K562 (cell line): Measurements from ENCODE around the gene ATXN1. TPM values are rescaled to one million over a fixed set of nuclear protein-coding genes. Genes with fewer than 3 reads are reported as not detected.

ENCODE experiments used
- ATAC-seq: fragments of 200-7000 bp; cut with Tn5 transposase; 3 replicates; pipeline ENCODE4 v1.9.1; 2020; ENCODE audit warnings: moderate library complexity
- BruUV-seq: library from RNA; stranded (reverse); fragments of 400-500 nt; replicated peaks from 2 replicates; lab custom pipeline; 2021; lab: Mats Ljungman, UMichigan
- CTCF ChIA-PET: fragments of 300-600 bp; formaldehyde crosslinking; extraction: SDS; loops from one replicate; lab custom pipeline; 2021; ENCODE audit warnings: low intra/inter-chr PET ratio; lab: Yijun Ruan, JAX
- POLR2A ChIA-PET: fragments of 300-600, 350-650 bp; sonication (Branson Sonifier 250); formaldehyde crosslinking; extraction: SDS; loops from one replicate; lab custom pipeline; 2021; ENCODE audit warnings: antibody characterized with exemption, inconsistent platforms; lab: Yijun Ruan, JAX
- DNase-seq, 4 experiments: peaks; one replicate each; pipeline versions ENCODE4 v3.0.0 to v3.0.0-alpha.2; 2011 to 2018; ENCODE audit warnings: low spot score in 3 of 4, mixed read lengths in 3 of 4; ENCODE audit errors: extremely low read depth in 1 of 4
- FAIRE-seq: peaks from 2 replicates; lab custom pipeline; 2011; peaks lifted over from hg19 to GRCh38; lab: Jason Lieb, UNC
- H2AFZ ChIP-seq: 2 replicates; pipeline ENCODE4 v1.6.0; 2011; ENCODE audit warnings: low read depth, low read length, control low read depth, inconsistent platforms
- H3K27ac ChIP-seq: fragments of 200-600 bp; 3 replicates; pipeline ENCODE4 v1.8.0; 2011; ENCODE audit warnings: low read depth, mild to moderate bottlenecking, control low read depth, inconsistent platforms, low read length, moderate library complexity, mixed read lengths; ENCODE audit errors: extremely low read depth
- H3K27me3 ChIP-seq, 2 experiments: fragments of 300-600 bp in 1 of 2; 2 replicates in 1 of 2; 3 replicates in 1 of 2; pipeline versions ENCODE4 v1.6.0 to v1.8.0; 2011; ENCODE audit warnings: inconsistent platforms in 2 of 2, low read length in 2 of 2, mild to moderate bottlenecking in 1 of 2, mixed read lengths in 1 of 2, moderate library complexity in 1 of 2; ENCODE audit not compliant: control insufficient read depth in 2 of 2, insufficient read depth in 2 of 2
- H3K36me3 ChIP-seq: fragments of 300-600 bp; 3 replicates; pipeline ENCODE4 v1.8.0; 2011; ENCODE audit warnings: mild to moderate bottlenecking, low read length, inconsistent platforms; ENCODE audit not compliant: control insufficient read depth, insufficient read depth
- H3K4me1 ChIP-seq, 2 experiments: fragments of 200-600 bp in 1 of 2; replicated peaks in 1 of 2; 2 replicates in 1 of 2; 3 replicates in 1 of 2; pipeline versions ENCODE4 v1.5.1 to v1.8.0; 2011; ENCODE audit warnings: inconsistent platforms in 2 of 2, low read length in 2 of 2, mild to moderate bottlenecking in 1 of 2, mixed read lengths in 1 of 2, moderate library complexity in 1 of 2; ENCODE audit not compliant: control insufficient read depth in 2 of 2, insufficient read depth in 2 of 2
- H3K4me2 ChIP-seq: 2 replicates; pipeline ENCODE4 v1.6.1; 2011; ENCODE audit warnings: low read length, control low read depth, inconsistent platforms, mixed read lengths; ENCODE audit not compliant: insufficient read depth
- H3K4me3 ChIP-seq: fragments of 200-600 bp; sonication (generic), shearing (Covaris generic); 2 replicates; pipeline ENCODE4 v1.5.1; 2016; ENCODE audit warnings: control low read depth, inconsistent platforms
- H3K79me2 ChIP-seq: fragments of 200-600 bp; 3 replicates; pipeline ENCODE4 v1.8.0; 2011; ENCODE audit warnings: low read length, inconsistent platforms; ENCODE audit not compliant: control insufficient read depth, insufficient read depth
- H3K9ac ChIP-seq, 2 experiments: 2 replicates each; pipeline versions ENCODE4 v1.6.0 to v1.6.1; 2011; ENCODE audit warnings: low read depth in 2 of 2, low read length in 2 of 2, control low read depth in 1 of 2, inconsistent platforms in 1 of 2, mild to moderate bottlenecking in 1 of 2, mixed read lengths in 1 of 2; ENCODE audit not compliant: insufficient read depth in 1 of 2
- H3K9me1 ChIP-seq: one replicate; pipeline ENCODE4 v1.6.0; 2011; ENCODE audit warnings: inconsistent platforms, mild to moderate bottlenecking, low read length, moderate library complexity; ENCODE audit not compliant: control insufficient read depth, insufficient read depth
- H3K9me3 ChIP-seq: replicated peaks from 2 replicates; pipeline ENCODE4 v1.5.1; 2011; ENCODE audit warnings: low read depth, low read length, inconsistent platforms; ENCODE audit not compliant: control insufficient read depth, insufficient read depth
- H4K20me1 ChIP-seq: replicated peaks from 2 replicates; pipeline ENCODE4 v1.6.1; 2011; ENCODE audit warnings: low read length, inconsistent platforms, mixed read lengths; ENCODE audit not compliant: control insufficient read depth, insufficient read depth
- ARID1B ChIP-seq: fragments of 450-650 bp; IDR thresholded peaks from 2 replicates; pipeline ENCODE4 v1.6.1; 2016; ENCODE audit warnings: antibody characterized with exemption, mild to moderate bottlenecking, inconsistent platforms
- ATF1 ChIP-seq, 2 experiments: fragments of 450-650 bp in 1 of 2; IDR thresholded peaks; 2 replicates each; pipeline ENCODE4 v1.6.1; 2016; ENCODE audit warnings: missing compliant biosample characterization in 1 of 2, missing genetic modification characterization in 1 of 2
- CCNT2 ChIP-seq: IDR thresholded peaks from 2 replicates; pipeline ENCODE4 v1.6.1; 2011; ENCODE audit warnings: borderline replicate concordance, low read depth, mild to moderate bottlenecking, moderate library complexity, mixed read lengths, low read length; ENCODE audit not compliant: insufficient read length; ENCODE audit errors: extremely low read depth
- GTF2B ChIP-seq: IDR thresholded peaks from 2 replicates; pipeline ENCODE4 v1.6.1; 2011; ENCODE audit not compliant: insufficient read length; ENCODE audit errors: extremely low read depth
- JUND ChIP-seq, 2 experiments: IDR thresholded peaks; 2 replicates in 1 of 2; 3 replicates in 1 of 2; pipeline ENCODE4 v1.6.1; 2011; ENCODE audit warnings: borderline replicate concordance in 2 of 2, low read depth in 2 of 2, low read length in 2 of 2, improper control_type of control experiment in 1 of 2, missing biosample characterization in 1 of 2, missing genetic modification characterization in 1 of 2, missing genetic modification reagents in 1 of 2
- MBD1 ChIP-seq: fragments of 250-450 bp; sonication (Bioruptor Pico); IDR thresholded peaks from 2 replicates; pipeline ENCODE4 v1.8.0; 2022; ENCODE audit warnings: inconsistent platforms
- MYC ChIP-seq, 2 experiments: fragments of 250-450 bp in 1 of 2; sonication (Bioruptor Pico) in 1 of 2; IDR thresholded peaks; 2 replicates each; pipeline versions ENCODE4 v1.5.1 to v1.6.1; 2012 to 2021; ENCODE audit warnings: low read depth in 2 of 2, borderline replicate concordance in 1 of 2, improper control_type of control experiment in 1 of 2, low read length in 1 of 2, mild to moderate bottlenecking in 1 of 2, moderate library complexity in 1 of 2
- NCOA4 ChIP-seq: fragments of 450-650 bp; IDR thresholded peaks from 2 replicates; pipeline ENCODE4 v1.6.1; 2018; ENCODE audit warnings: mild to moderate bottlenecking; ENCODE audit not compliant: partially characterized antibody
- RAD21 ChIP-seq, 2 experiments: fragments of 250-450 bp in 1 of 2; fragments of 450-650 bp in 1 of 2; sonication (Bioruptor Pico) in 1 of 2; formaldehyde crosslinking in 1 of 2; IDR thresholded peaks in 1 of 2; conservative IDR thresholded peaks in 1 of 2; 2 replicates each; pipeline versions ENCODE4 v1.4.0 to v1.8.0; 2020 to 2022; ENCODE audit warnings: mild to moderate bottlenecking in 2 of 2, moderate library complexity in 1 of 2
- RBFOX2 ChIP-seq: fragments of 200-400 bp; formaldehyde crosslinking; IDR thresholded peaks from 2 replicates; pipeline ENCODE4 v1.6.1; 2017; ENCODE audit warnings: low read depth, mild to moderate bottlenecking, low read length, moderate library complexity
- SIN3A ChIP-seq, 2 experiments: fragments of 150-350 bp in 1 of 2; IDR thresholded peaks; 2 replicates each; pipeline ENCODE4 v1.6.1; 2011 to 2016; ENCODE audit warnings: borderline replicate concordance in 2 of 2, low read depth in 2 of 2, low read length in 2 of 2, mild to moderate bottlenecking in 2 of 2, moderate library complexity in 2 of 2; ENCODE audit not compliant: control insufficient read depth in 1 of 2
- SRF ChIP-seq, 2 experiments: fragments of 250-450, 450-650 bp in 1 of 2; sonication (Bioruptor Pico) in 1 of 2; sonication (generic) in 1 of 2; formaldehyde crosslinking; IDR thresholded peaks; 2 replicates each; pipeline versions ENCODE4 v1.5.0 to v1.5.1; 2020 to 2022; ENCODE audit warnings: mild to moderate bottlenecking in 1 of 2, missing genetic modification reagents in 1 of 2
- ZBTB17 ChIP-seq: fragments of 450-650 bp; formaldehyde crosslinking; IDR thresholded peaks from 2 replicates; pipeline ENCODE4 v1.4.0; 2020; ENCODE audit warnings: mild to moderate bottlenecking
- ZBTB7A ChIP-seq: IDR thresholded peaks from 2 replicates; pipeline ENCODE4 v1.6.1; 2011; ENCODE audit warnings: low read depth, mild to moderate bottlenecking, low read length, moderate library complexity, borderline replicate concordance; ENCODE audit not compliant: control insufficient read depth
- ZC3H8 ChIP-seq: fragments of 450-650 bp; IDR thresholded peaks from 2 replicates; pipeline ENCODE4 v1.6.1; 2017
- WGBS: fragments of 100-300 bp; shearing (Covaris generic); methylation state at CpG from one replicate; pipeline ENCODE4 v1.1.6; 2016; ENCODE audit warnings: low coverage, mixed read lengths; ENCODE audit not compliant: insufficient coverage; ENCODE audit errors: missing lambda C conversion rate; 5-methylcytosine and 5-hydroxymethylcytosine counted together
- in situ Hi-C: fragments of 300-500 bp; cut with MboI; formaldehyde crosslinking; loops from 4 replicates; pipeline ENCODE4 v1.15.0; 2018; ENCODE audit warnings: inconsistent platforms, mixed read lengths
- intact Hi-C: fragments of 100-400 bp; cut with micrococcal nuclease; formaldehyde crosslinking; loops from 2 replicates; pipeline ENCODE4 v1.14.2; 2022
- polyA plus RNA-seq, 8 experiments: library from polyadenylated mRNA; depleted of rRNA in 4 of 8; stranded (reverse) in 5 of 8; unstranded in 3 of 8; fragments of >200 nt; fragmentation: Nextera tagmentation in 2 of 8; fragmentation: Illumina TruSeq in 1 of 8; extraction: Ambion mirVana in 2 of 8; extraction: Trizol in 1 of 8; gene quantifications; 2 replicates each; pipeline versions ENCODE4 v1.2.1 to v1.2.3, GENCODE V29; 2011 to 2014; ENCODE audit warnings: inconsistent platforms in 1 of 8, missing spikeins in 1 of 8
- total RNA-seq, 7 experiments: library from RNA; depleted of rRNA in 6 of 7; stranded (reverse); fragments of >200 nt in 6 of 7; fragmentation: Illumina TruSeq in 2 of 7; extraction: Trizol in 2 of 7; gene quantifications; 2 replicates each; pipeline versions ENCODE4 v1.2.1 to v1.2.3, GENCODE V29; 2011 to 2021; ENCODE audit warnings: low replicate concordance in 1 of 7

The ATXN1 gene
- total and polyA plus RNA-seq, 9 of the 15 experiments (the other 6 are each of a cell fraction or from before 2014, with no cell fraction given) = under 0.01 to 1.2 (median 0.58) TPM

GRCh38 chr6:16761471-16762267 lies 409 bp upstream of the ATXN1 start:
- Histone ChIP-seq H3K4me3 (peak overlapping the region; percentile 43), H3K27ac (peak overlapping the region; percentile 25; the same call in 1 of the 3 replicates), H4K20me1 (no peaks in the 10 kb centered on the region), H2AFZ (no peak overlapping the region), H3K9me1 (no peaks in the 10 kb centered on the region), H3K36me3 (no peaks in the 10 kb centered on the region), H3K79me2 (no peaks in the 10 kb centered on the region), H3K27me3 (peaks cover 13 to 17% of the 10 kb centered on the region in 2 experiments; a peak in 4 of 5 replicates), H3K4me2 (peak overlapping the region; percentile 54), H3K4me1 (peaks cover 3 to 27% of the 10 kb centered on the region in 2 experiments; a peak in 3 of 5 replicates), H3K9ac (peak overlapping the region in 1 of 2 experiments; percentile 66; a peak in 2 of 4 replicates), H3K9me3 (no peaks in the 10 kb centered on the region)
- ChIA-PET CTCF (interaction anchor here (1.2 kb wide), 1 partner anchor 203 kb away, joined by 6 read pairs; no protein-coding TSS in a partner anchor), POLR2A (interaction anchor here (0.5 to 1.3 kb wide), 7 partner anchors 9 to 293 kb away, joined by 3 to 4 read pairs (median 3); no protein-coding TSS in a partner anchor)
- no peak for FAIRE-seq
- intact Hi-C loops = loop anchor here (5.0 to 10.0 kb wide), 4 partner anchors 203 to 429 kb away; no protein-coding TSS in a partner anchor
- peak; percentile 64 to 82 (median 70) for DNase-seq
- ATAC-seq = peak; percentile 81
- BruUV-seq = no TSS peak
- 12% methylated on average over 54 of the region's 71 CpGs for WGBS
- in situ Hi-C loops = no loop called here
- TF ChIP-seq JUND (IDR thresholded peaks at IDR 0.05; ENCODE audit: borderline replicate concordance, low read depth, low read length) = peak; percentile 15; the same call in 1 of the 2 replicates
- no peak; the same call in 2 of the 3 replicates for TF ChIP-seq JUND (tag; IDR thresholded peaks at IDR 0.05; ENCODE audit: borderline replicate concordance, low read depth, low read length)
- TF ChIP-seq SRF (CRISPR knock-in tag; IDR thresholded peaks at IDR 0.05) = peak in 1 of 2 experiments; percentile 68; a peak in 3 of 4 replicates
- TF ChIP-seq GTF2B = no peak
- TF ChIP-seq ATF1 (CRISPR knock-in tag; IDR thresholded peaks at IDR 0.05) = no peak
- 0 out of 2 replicates have a peak, but pooled peaks have one; percentile 19 for TF ChIP-seq ATF1 (tag; IDR thresholded peaks at IDR 0.05)
- TF ChIP-seq MYC (IDR thresholded peaks at IDR 0.05; ENCODE audit: low read depth, low read length) = no peak
- TF ChIP-seq MYC (CRISPR knock-in tag; IDR thresholded peaks at IDR 0.05; ENCODE audit: borderline replicate concordance, low read depth) = no peak
- peak; percentile 22 to 50; a peak in 3 of 4 replicates for TF ChIP-seq RAD21 (CRISPR knock-in tag; conservative IDR thresholded peaks at IDR 0.05 in 1 of 2, IDR thresholded peaks at IDR 0.05 in 1 of 2)
- TF ChIP-seq ARID1B = no peak
- peak; percentile 66; the same call in 1 of the 2 replicates for TF ChIP-seq MBD1 (CRISPR knock-in tag)
- TF ChIP-seq ZBTB7A = 0 out of 2 replicates have a peak, but pooled peaks have one; percentile 56
- TF ChIP-seq ZBTB17 (CRISPR knock-in tag) = 0 out of 2 replicates have a peak, but pooled peaks have one; percentile 42
- TF ChIP-seq NCOA4 = no peak
- TF ChIP-seq SIN3A (IDR thresholded peaks at IDR 0.05; ENCODE audit: borderline replicate concordance in 2 of 2, control insufficient read depth in 1 of 2, low read depth in 2 of 2, low read length in 2 of 2) = 0 out of 4 replicates have a peak, but pooled peaks of 1 of the 2 experiments have one; percentile 15
- peak; percentile 71 for TF ChIP-seq CCNT2
- TF ChIP-seq ZC3H8 = no peak
- peak; percentile 59 for TF ChIP-seq RBFOX2
